HG03342 (cell line): ENCODE data around the gene GUCA2B.

ENCODE experiments used
- ATAC-seq: cut with Tn5 transposase; IDR thresholded peaks from one replicate; pipeline ENCODE4 v1.9.1; 2021; ENCODE audit warnings: mild to moderate bottlenecking, moderate library complexity; ENCODE audit not compliant: unreplicated experiment

The GUCA2B gene

DNA sequence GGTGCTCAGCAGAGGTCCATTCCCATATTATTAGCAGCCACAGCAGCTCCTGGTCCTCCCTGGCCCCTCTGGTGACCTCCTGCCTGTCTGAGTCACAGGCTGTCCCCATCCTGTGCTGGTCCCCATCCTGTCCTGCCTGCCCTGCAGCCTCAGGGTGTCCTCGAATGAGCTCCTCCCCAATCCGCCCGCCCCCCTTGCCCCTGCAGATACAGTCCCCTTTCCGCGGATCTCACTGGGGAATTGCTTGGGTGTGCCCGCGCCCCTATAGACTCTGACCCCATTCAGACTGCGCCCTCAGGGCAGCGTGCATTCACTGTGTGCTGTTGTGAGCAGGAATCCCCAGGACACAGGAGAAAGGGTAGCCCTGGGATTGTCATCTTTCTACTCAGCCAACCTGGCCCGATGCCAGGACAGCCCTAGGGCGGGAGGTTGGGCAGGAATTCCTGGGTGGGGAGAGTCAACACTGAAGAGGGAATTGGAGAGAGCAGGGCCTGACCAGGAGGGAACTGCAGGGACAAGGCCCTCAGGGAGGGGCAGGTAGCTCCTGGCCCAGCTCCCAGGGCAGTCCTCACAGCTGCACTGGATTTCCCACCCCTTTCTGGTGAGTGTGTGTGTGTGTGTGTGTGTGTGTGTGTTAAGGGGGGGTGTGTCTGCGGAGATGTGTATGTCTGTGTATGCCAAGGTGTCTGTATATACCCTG is 12.5 kb downstream of the GUCA2B start:
- ATAC-seq, result no peak

GRCh38 chr1:42167611-42168390 is 14.6 kb downstream of the GUCA2B start:
- ATAC-seq, result no peak

- no peak for ATAC-seq
These were observed 15.1 kb downstream of the GUCA2B start for GRCh38 chr1:42168391-42168670.

DNA sequence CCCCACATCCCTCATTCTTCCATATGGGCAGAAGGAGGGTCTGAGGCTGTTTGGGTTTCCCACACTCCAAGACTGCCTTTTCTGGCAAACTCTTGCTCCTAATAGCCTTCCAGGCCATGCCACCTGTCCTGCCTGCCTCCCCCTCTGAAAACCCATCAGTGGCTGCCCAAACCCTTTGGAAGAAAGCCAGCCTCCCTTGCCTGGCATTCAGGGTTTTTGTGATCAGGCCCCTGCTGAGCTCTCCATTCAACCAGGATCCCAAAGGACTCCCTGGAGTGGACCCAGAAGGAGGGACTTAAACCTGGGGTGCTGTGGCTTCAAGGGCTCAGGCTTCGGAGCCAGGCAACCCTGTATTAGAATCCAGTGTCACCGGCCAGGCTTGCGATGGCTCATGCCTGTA is 15.6 kb downstream of the GUCA2B start:
- no peak for ATAC-seq

- no peak for ATAC-seq
These were observed 17.8 kb downstream of the GUCA2B start for GRCh38 chr1:42170779-42171621.

DNA sequence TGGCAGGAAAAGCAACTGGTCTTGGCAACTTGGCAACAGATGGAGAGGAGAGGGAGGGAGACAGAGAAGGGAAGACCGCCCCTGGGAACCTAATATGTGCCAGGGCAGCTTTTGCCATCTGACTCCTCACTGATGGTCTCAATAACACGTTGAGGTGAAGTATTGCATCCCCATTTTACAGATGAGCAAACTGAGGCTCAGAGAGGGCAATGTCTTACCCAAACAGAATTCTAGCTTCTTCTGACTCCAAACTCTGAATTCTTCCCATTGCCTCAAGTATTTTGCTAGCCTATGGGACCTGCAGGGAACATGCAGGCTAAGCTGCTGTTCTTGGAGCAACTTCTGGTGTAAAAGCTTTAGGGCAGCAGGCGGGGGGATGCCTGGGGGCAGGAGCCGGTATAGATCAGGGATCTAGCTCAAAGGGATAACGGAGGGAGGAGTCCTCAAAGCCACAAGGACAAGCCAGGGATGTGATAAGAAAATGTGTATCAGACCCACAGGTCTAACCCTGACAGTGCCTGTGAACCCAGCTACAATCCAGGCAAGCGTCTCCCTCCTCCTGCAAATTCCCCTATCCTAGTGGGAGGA is 18.6 kb downstream of the GUCA2B start:
- no peak for ATAC-seq

DNA sequence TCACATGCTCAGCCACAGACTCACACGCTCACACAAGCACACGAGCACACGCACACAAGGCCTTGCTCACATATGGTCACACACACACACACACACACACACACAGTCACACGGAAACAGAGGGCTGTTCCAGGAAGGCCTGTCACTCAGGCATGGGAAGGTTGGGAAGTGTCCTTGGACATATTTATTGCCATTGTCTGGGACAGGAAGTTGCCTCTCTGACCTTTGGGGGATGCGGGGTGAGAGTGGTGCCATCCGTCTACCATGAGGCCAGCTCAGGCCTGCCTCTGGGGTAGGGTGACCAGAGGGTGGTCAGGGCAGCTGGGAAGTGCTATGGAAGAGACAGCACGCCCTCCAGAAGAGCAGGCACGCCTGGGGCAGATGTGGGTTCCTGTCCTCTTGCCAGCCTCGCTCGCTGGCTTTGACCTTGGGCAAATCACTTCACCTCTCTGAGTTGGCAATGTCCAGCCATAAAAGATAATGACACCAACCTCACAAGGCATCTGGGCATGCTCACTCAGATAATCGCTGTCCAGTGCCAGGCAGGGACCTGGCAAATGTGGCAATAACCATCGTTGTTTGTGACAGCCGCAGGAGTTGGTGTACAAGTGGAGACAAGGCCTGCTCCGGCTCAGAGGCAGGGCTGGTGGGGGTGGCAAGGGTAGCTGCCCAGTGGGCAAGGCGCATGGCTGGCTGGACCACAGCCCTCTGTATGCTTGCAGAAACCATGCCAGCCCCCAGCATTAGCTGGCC is 19.3 kb downstream of the GUCA2B start:
- no peak for ATAC-seq

DNA sequence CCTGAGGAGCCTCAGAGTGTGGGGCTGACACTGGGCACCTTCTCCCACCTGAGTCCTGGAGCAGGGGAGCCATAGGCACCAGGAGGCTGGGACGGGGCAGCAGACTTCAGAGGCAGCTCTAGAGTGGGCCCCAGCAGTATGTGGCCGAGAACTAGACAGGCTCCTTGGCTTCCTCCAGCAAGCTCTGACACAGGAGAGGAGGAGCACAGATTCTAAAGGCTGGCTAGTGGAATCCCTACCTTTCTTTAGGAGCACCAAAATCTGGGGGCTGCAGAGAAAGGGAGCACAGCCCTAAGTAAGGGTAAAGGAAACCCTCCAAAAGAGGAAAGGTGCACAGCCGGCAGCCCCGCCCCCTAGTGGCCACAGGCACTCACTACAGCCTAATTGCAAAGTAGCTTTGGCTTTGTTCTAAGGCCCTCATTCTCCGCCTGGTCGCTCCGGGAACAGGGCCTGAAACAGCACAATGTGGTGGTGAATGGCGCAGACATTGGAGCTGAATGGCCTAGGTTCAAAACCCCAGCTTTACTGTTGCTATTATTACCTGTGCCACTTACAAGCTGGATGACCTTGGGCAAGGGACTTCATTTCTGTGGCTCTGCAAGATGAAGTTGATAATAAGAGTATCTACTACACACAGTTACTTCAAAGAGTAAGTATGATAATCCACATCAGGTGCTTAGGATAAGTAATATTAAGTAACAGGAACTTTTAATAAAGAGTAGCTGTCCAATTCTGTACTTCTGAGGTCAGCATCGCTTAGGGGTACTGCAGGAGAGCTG is 20.1 kb downstream of the GUCA2B start:
- ATAC-seq, result no peak

- no peak for ATAC-seq
These were observed 20.9 kb downstream of the GUCA2B start for GRCh38 chr1:42173961-42174735.

DNA sequence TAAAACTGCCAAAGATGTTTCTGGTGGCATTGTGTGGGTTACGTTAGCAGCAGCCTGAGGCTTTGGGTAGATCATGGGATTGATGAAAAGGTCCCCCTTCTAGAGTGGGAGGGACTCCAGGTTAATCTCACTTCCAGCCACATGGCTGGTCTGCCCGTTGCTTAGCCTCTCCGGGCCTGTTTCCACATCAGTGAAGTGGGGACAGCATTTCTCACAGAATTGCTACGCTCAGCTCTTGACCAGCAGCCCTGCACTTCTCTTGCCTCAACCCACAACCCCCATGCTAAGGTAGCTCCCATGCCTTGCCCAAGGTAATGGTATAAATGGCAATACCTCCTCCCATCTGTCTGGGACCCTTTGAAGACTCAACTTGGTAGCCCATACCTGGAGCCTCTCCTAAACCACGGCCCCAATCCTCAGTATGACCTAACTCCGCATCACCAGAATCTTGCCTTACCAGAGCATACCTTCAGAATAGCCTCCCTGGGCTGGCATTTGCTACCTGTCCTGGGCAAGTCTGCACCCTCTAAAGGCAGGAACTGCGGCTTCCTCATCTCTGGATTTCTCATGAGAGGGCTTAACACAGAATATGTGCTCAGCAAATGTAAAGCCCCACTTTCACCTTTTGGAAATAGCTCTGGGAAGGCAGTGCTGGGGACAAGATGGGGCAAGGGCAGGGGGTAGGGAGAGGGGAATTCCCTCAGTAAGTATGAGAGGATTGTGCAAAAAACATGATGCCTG is 22.3 kb downstream of the GUCA2B start:
- ATAC-seq, result no peak

- no peak for ATAC-seq
These were observed 23.8 kb downstream of the GUCA2B start for GRCh38 chr1:42176902-42177519.

GRCh38 chr1:42177541-42177981 is 24.4 kb downstream of the GUCA2B start:
- ATAC-seq, result no peak

GRCh38 chr1:42178249-42178648 is 25.0 kb downstream of the GUCA2B start:
- ATAC-seq, result no peak

- no peak for ATAC-seq
These were observed 26.1 kb downstream of the GUCA2B start for GRCh38 chr1:42179275-42179674.

GRCh38 chr1:42179900-42180329 is 26.7 kb downstream of the GUCA2B start:
- no peak for ATAC-seq

GRCh38 chr1:42181687-42182086 is 28.5 kb downstream of the GUCA2B start:
- no peak for ATAC-seq

DNA sequence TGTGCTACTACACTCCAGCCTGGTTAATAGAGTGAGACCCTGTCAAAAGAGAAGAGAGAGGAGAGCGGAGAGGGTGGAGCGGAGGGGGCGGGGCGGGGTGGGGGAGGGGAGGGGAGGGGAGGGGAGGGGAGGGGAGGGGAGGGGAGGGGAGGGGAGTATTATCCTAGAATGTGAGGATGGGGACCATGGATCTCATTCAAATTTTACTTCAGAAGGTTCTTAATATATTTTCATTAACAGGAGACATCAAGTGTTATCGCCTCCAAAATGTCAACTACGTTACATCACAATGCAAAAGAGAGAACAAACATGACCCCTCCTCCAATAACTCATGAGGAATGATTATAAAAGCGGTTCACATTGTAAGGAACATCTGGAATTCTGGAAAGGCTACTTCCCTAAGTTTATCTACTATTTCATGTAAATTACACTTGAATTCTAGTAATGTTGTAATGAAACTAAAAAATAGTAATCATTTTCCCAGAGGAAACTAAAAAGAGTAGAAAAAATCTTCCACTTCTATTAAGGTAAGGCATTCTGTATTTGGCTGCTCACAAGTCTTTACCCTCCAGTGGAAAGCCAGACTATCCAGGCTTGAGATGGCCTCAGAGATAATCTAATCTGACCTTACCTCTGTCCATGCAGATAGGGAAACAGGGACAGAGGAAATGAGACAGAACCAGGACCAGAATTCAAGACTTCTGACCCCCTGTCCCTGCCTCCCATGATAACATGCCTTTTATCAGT is 30.2 kb downstream of the GUCA2B start:
- ATAC-seq, result no peak
